H9 (cell line): ENCODE measurements around the gene SEPTIN6. TPM values are rescaled to one million over a fixed set of nuclear protein-coding genes. Genes with fewer than 3 reads are reported as not detected.

ENCODE experiments used
- DNase-seq: peaks from one replicate; pipeline ENCODE4 v3.0.0-alpha.2; 2017
- H2AFZ ChIP-seq: one replicate; pipeline ENCODE4 v1.6.1; 2013; ENCODE audit warnings: mild to moderate bottlenecking, low read length, control low read depth, moderate library complexity
- H2AK5ac ChIP-seq: 2 replicates; pipeline ENCODE4 v1.6.1; 2013; ENCODE audit warnings: low read length, control low read depth, mixed read lengths; ENCODE audit not compliant: insufficient read length
- H2BK120ac ChIP-seq: one replicate; pipeline ENCODE4 v1.6.1; 2013; ENCODE audit warnings: low read depth, mild to moderate bottlenecking, low read length, control low read depth, inconsistent platforms; ENCODE audit not compliant: poor library complexity, severe bottlenecking
- H2BK12ac ChIP-seq: 2 replicates; pipeline ENCODE4 v1.6.1; 2013; ENCODE audit warnings: low read length, control low read depth, mixed read lengths, low read depth; ENCODE audit not compliant: insufficient read length
- H2BK15ac ChIP-seq: 2 replicates; pipeline ENCODE4 v1.6.1; 2013; ENCODE audit warnings: low read depth, low read length, control low read depth
- H2BK20ac ChIP-seq: one replicate; pipeline ENCODE4 v1.6.1; 2013; ENCODE audit warnings: low read depth, mild to moderate bottlenecking, low read length, control low read depth, inconsistent platforms; ENCODE audit not compliant: poor library complexity, severe bottlenecking
- H2BK5ac ChIP-seq: 2 replicates; pipeline ENCODE4 v1.6.1; 2013; ENCODE audit warnings: low read length, control low read depth, mixed read lengths; ENCODE audit not compliant: insufficient read length
- H3K14ac ChIP-seq: 2 replicates; pipeline ENCODE4 v1.6.1; 2013; ENCODE audit warnings: low read length, control low read depth; ENCODE audit not compliant: insufficient read depth
- H3K18ac ChIP-seq: 2 replicates; pipeline ENCODE4 v1.6.1; 2013; ENCODE audit warnings: low read depth, mild to moderate bottlenecking, mixed read lengths, low read length, control low read depth; ENCODE audit not compliant: insufficient read length
- H3K23ac ChIP-seq: 2 replicates; pipeline ENCODE4 v1.6.1; 2013; ENCODE audit warnings: low read length, control low read depth, mixed read lengths, low read depth; ENCODE audit not compliant: insufficient read length
- H3K23me2 ChIP-seq: 2 replicates; pipeline ENCODE4 v1.6.1; 2013; ENCODE audit warnings: low read depth, mild to moderate bottlenecking, mixed read lengths, low read length, control low read depth; ENCODE audit not compliant: insufficient read length, poor library complexity, severe bottlenecking
- H3K27ac ChIP-seq: 2 replicates; pipeline ENCODE4 v1.5.1; 2013; ENCODE audit warnings: low read length, control low read depth, mixed read lengths, low read depth; ENCODE audit not compliant: insufficient read length
- H3K27me3 ChIP-seq: 2 replicates; pipeline ENCODE4 v1.6.1; 2013; ENCODE audit warnings: low read length, control low read depth, inconsistent platforms; ENCODE audit not compliant: insufficient read depth
- H3K4ac ChIP-seq: 2 replicates; pipeline ENCODE4 v1.6.1; 2013; ENCODE audit warnings: low read depth, mild to moderate bottlenecking, control low read depth, inconsistent platforms, low read length, moderate library complexity
- H3K4me1 ChIP-seq: 2 replicates; pipeline ENCODE4 v1.6.1; 2013; ENCODE audit warnings: low read length, control low read depth, inconsistent platforms; ENCODE audit not compliant: insufficient read depth
- H3K4me2 ChIP-seq: 2 replicates; pipeline ENCODE4 v1.6.1; 2013; ENCODE audit warnings: low read length, control low read depth, mixed read lengths; ENCODE audit not compliant: insufficient read length, insufficient read depth
- H3K56ac ChIP-seq: 2 replicates; pipeline ENCODE4 v1.6.1; 2013; ENCODE audit warnings: low read depth, mild to moderate bottlenecking, mixed read lengths, low read length, control low read depth; ENCODE audit not compliant: insufficient read length
- H3K79me1 ChIP-seq: 2 replicates; pipeline ENCODE4 v1.6.1; 2013; ENCODE audit warnings: low read depth, mild to moderate bottlenecking, moderate library complexity, low read length, control low read depth, inconsistent platforms; ENCODE audit not compliant: insufficient read depth, poor library complexity, severe bottlenecking
- H3K79me2 ChIP-seq: 2 replicates; pipeline ENCODE4 v1.6.1; 2013; ENCODE audit warnings: low read length, control low read depth, inconsistent platforms; ENCODE audit not compliant: insufficient read depth
- H3K9ac ChIP-seq: 2 replicates; pipeline ENCODE4 v1.6.1; 2013; ENCODE audit warnings: low read length, control low read depth, mixed read lengths; ENCODE audit not compliant: insufficient read length; ENCODE audit errors: extremely low read depth
- H3K9me3 ChIP-seq: one replicate; pipeline ENCODE4 v1.6.1; 2013; ENCODE audit warnings: low read depth, low read length, inconsistent platforms; ENCODE audit not compliant: control insufficient read depth
- H3T11ph ChIP-seq: one replicate; pipeline ENCODE4 v1.6.1; 2013; ENCODE audit warnings: mild to moderate bottlenecking, low read length, control low read depth, inconsistent platforms
- H4K20me1 ChIP-seq: one replicate; pipeline ENCODE4 v1.6.1; 2013; ENCODE audit not compliant: control insufficient read depth, insufficient read length, insufficient read depth
- H4K5ac ChIP-seq: 2 replicates; pipeline ENCODE4 v1.6.1; 2013; ENCODE audit warnings: low read depth, mild to moderate bottlenecking, mixed read lengths, low read length, control low read depth; ENCODE audit not compliant: insufficient read length
- H4K8ac ChIP-seq: replicated peaks from 2 replicates; pipeline ENCODE4 v1.6.1; 2013; ENCODE audit warnings: low read length, control low read depth, mixed read lengths, low read depth; ENCODE audit not compliant: insufficient read length
- H4K91ac ChIP-seq: 2 replicates; pipeline ENCODE4 v1.6.1; 2013; ENCODE audit warnings: low read depth, mild to moderate bottlenecking, moderate library complexity, mixed read lengths, low read length, control low read depth; ENCODE audit not compliant: insufficient read length
- H3K27ac Mint-ChIP-seq, 3 experiments: 2 replicates in 2 of 3; 3 replicates in 1 of 3; pipeline ENCODE4 v1.8.0; 2020 to 2021; ENCODE audit warnings: mixed read lengths in 3 of 3, mild to moderate bottlenecking in 1 of 3, moderate library complexity in 1 of 3
- H3K27me3 Mint-ChIP-seq: 2 replicates; pipeline ENCODE4 v1.8.0; 2021; ENCODE audit warnings: low read depth, mild to moderate bottlenecking, moderate library complexity, mixed read lengths
- H3K36me3 Mint-ChIP-seq, 3 experiments: 2 replicates in 2 of 3; 3 replicates in 1 of 3; pipeline ENCODE4 v1.8.0; 2020 to 2021; ENCODE audit warnings: low read depth in 3 of 3, mixed read lengths in 3 of 3; ENCODE audit not compliant: insufficient read depth in 1 of 3
- H3K4me1 Mint-ChIP-seq, 2 experiments: 2 replicates each; pipeline ENCODE4 v1.8.0; 2020; ENCODE audit warnings: mixed read lengths in 2 of 2
- H3K4me3 Mint-ChIP-seq, 2 experiments: 2 replicates in 1 of 2; 3 replicates in 1 of 2; pipeline ENCODE4 v1.8.0; 2020 to 2021; ENCODE audit warnings: mild to moderate bottlenecking in 2 of 2, mixed read lengths in 2 of 2, moderate library complexity in 1 of 2
- H3K9me3 Mint-ChIP-seq, 2 experiments: 2 replicates in 1 of 2; 3 replicates in 1 of 2; pipeline ENCODE4 v1.8.0; 2020; ENCODE audit warnings: mild to moderate bottlenecking in 2 of 2, mixed read lengths in 2 of 2, moderate library complexity in 1 of 2
- CTCF ChIP-seq: fragments of 200-600 bp; sonication (generic); conservative IDR thresholded peaks from 3 replicates; pipeline ENCODE4 v1.8.0; 2021; ENCODE audit warnings: antibody characterized with exemption, mild to moderate bottlenecking
- WGBS: extraction: QIAGEN DNeasy Blood & Tissue Kit; methylation state at CpG from one replicate; pipeline ENCODE4 v1.1.7; 2013; ENCODE audit warnings: missing lambda C conversion rate, low lambda C conversion rate, mixed read lengths; ENCODE audit not compliant: insufficient read length; ENCODE audit errors: extremely low coverage; 5-methylcytosine and 5-hydroxymethylcytosine counted together
- total RNA-seq: library from RNA; stranded (reverse); gene quantifications from 2 replicates; pipeline ENCODE4 v1.2.1, GENCODE V29; 2021

SEPTIN6 gene
- total RNA-seq, 1 experiment from 2014 or later = 23.1 TPM

DNA sequence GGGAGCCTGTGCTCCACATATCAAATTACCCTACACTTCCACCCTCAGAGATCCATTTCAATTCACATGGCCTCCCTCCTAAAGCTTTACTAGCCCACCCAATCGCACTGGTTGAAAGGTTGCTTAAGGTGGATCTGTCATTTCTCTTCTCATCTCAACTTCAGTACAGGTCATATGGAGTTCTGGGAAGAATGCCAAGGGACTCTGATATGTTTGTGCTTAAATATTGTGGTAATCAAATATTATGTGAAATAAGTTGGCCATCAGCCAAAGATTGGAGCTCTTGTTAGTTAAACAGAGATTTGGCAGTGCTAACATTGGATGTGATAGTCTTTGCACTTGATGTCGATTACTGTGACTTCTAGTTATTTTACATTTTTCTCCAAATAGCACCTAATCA is 20.5 kb downstream of the SEPTIN6 start:
- Histone ChIP-seq H3T11ph (no peak overlapping the region), H2BK5ac (no peak overlapping the region), H3K56ac (no peak overlapping the region), H4K20me1 (no peaks in the 10 kb centered on the region), H3K79me2 (no peaks in the 10 kb centered on the region), H2AK5ac (no peak overlapping the region), H3K23ac (no peak overlapping the region), H4K91ac (no peak overlapping the region), H3K79me1 (no peaks in the 10 kb centered on the region), H3K18ac (no peak overlapping the region), H3K23me2 (no peaks in the 10 kb centered on the region), H2BK20ac (no peak overlapping the region), H4K5ac (no peak overlapping the region), H3K4ac (no peak overlapping the region), H3K4me2 (no peak overlapping the region), H3K9me3 (peaks cover 23% of the 10 kb centered on the region), H2AFZ (no peak overlapping the region), H3K27me3 (no peaks in the 10 kb centered on the region), H4K8ac (no peak overlapping the region), H2BK12ac (no peak overlapping the region), H3K14ac (no peak overlapping the region), H2BK15ac (no peak overlapping the region), H3K27ac (no peak overlapping the region), H2BK120ac (no peak overlapping the region), H3K4me1 (no peaks in the 10 kb centered on the region; the same call in 1 of the 2 replicates), H3K9ac (no peak overlapping the region)
- Mint-ChIP-seq H3K27ac (no peak overlapping the region), H3K36me3 (peaks cover 0 to 18% (median 6%) of the 10 kb centered on the region in 3 experiments; a peak in 4 of 7 replicates), H3K9me3 (peaks cover 61 to 68% of the 10 kb centered on the region in 2 experiments), H3K4me3 (no peak overlapping the region), H3K4me1 (peaks cover 4 to 12% of the 10 kb centered on the region in 2 experiments; a peak in 3 of 4 replicates), H3K27me3 (no peaks in the 10 kb centered on the region)
- TF ChIP-seq CTCF = no peak
- no CpG with 5 or more reads among the region's 2 CpGs for WGBS
- DNase-seq = no peak
